ENCODE data around the gene FARP1. TPM values are rescaled to one million over a fixed set of nuclear protein-coding genes. Genes with fewer than 3 reads are reported as not detected.

The FARP1 gene
- total RNA-seq, 1 donor from 2014 or later = 36.5 TPM

GRCh38 chr13:98389319-98389718 is 246.4 kb downstream of the FARP1 start:
- H3K9ac ChIP-seq (ENCODE audit: low read depth in 1 of 3, low read length in 3 of 3) = no peak overlapping the region
- peaks cover 0 to 8% (median 0%) of the 10 kb centered on the region in 3 donors for H3K36me3 ChIP-seq (ENCODE audit: control insufficient read depth in 3 of 3, insufficient read depth in 3 of 3, low read length in 3 of 3)
- no peaks in the 10 kb centered on the region for H3K27me3 ChIP-seq (ENCODE audit: control insufficient read depth in 3 of 3, insufficient read depth in 3 of 3, low read length in 3 of 3)
- H3K27ac ChIP-seq (ENCODE audit: low read depth, low read length) = no peak overlapping the region
- peaks cover 0 to 3% (median 2%) of the 10 kb centered on the region in 3 donors for H3K4me1 ChIP-seq (ENCODE audit: control insufficient read depth in 3 of 3, insufficient read depth in 3 of 3, low read length in 3 of 3)
- H3K9me3 ChIP-seq (ENCODE audit: control insufficient read depth in 3 of 3, low read length in 3 of 3) = no peaks in the 10 kb centered on the region
- H3K4me3 ChIP-seq (ENCODE audit: low read length in 3 of 3) = no peak overlapping the region

GRCh38 chr13:98390086-98390715 is 247.3 kb downstream of the FARP1 start:
- no peaks in the 10 kb centered on the region for H3K9me3 ChIP-seq (ENCODE audit: control insufficient read depth in 3 of 3, low read length in 3 of 3)
- no peak overlapping the region for H3K27ac ChIP-seq (ENCODE audit: low read depth, low read length)
- no peak overlapping the region for H3K4me3 ChIP-seq (ENCODE audit: low read length in 3 of 3)
- no peak overlapping the region for H3K9ac ChIP-seq (ENCODE audit: low read depth in 1 of 3, low read length in 3 of 3)
- no peaks in the 10 kb centered on the region for H3K27me3 ChIP-seq (ENCODE audit: control insufficient read depth in 3 of 3, insufficient read depth in 3 of 3, low read length in 3 of 3)
- peaks cover 0 to 8% (median 0%) of the 10 kb centered on the region in 3 donors for H3K36me3 ChIP-seq (ENCODE audit: control insufficient read depth in 3 of 3, insufficient read depth in 3 of 3, low read length in 3 of 3)
- H3K4me1 ChIP-seq (ENCODE audit: control insufficient read depth in 3 of 3, insufficient read depth in 3 of 3, low read length in 3 of 3) = peaks cover 0 to 3% (median 3%) of the 10 kb centered on the region in 3 donors

- Histone ChIP-seq H3K36me3 (ENCODE audit: control insufficient read depth in 3 of 3, insufficient read depth in 3 of 3, low read length in 3 of 3) (no peaks in the 10 kb centered on the region), H3K4me1 (ENCODE audit: control insufficient read depth in 3 of 3, insufficient read depth in 3 of 3, low read length in 3 of 3) (peaks cover 0 to 3% (median 3%) of the 10 kb centered on the region in 3 donors), H3K27me3 (ENCODE audit: control insufficient read depth in 3 of 3, insufficient read depth in 3 of 3, low read length in 3 of 3) (no peaks in the 10 kb centered on the region), H3K9me3 (ENCODE audit: control insufficient read depth in 3 of 3, low read length in 3 of 3) (no peaks in the 10 kb centered on the region), H3K27ac (ENCODE audit: low read depth, low read length) (no peak overlapping the region), H3K4me3 (ENCODE audit: low read length in 3 of 3) (peak overlapping the region in 2 of 3 donors; percentile 17 to 29), H3K9ac (ENCODE audit: low read depth in 1 of 3, low read length in 3 of 3) (peak overlapping the region in 2 of 3 donors; percentile 10 to 40)
Observed at GRCh38 chr13:98393873-98394272, 251.0 kb downstream of the FARP1 start.

GRCh38 chr13:98394820-98395510 is 252.1 kb downstream of the FARP1 start:
- Histone ChIP-seq H3K27me3 (ENCODE audit: control insufficient read depth in 3 of 3, insufficient read depth in 3 of 3, low read length in 3 of 3) (no peaks in the 10 kb centered on the region), H3K4me1 (ENCODE audit: control insufficient read depth in 3 of 3, insufficient read depth in 3 of 3, low read length in 3 of 3) (peaks cover 0 to 3% (median 3%) of the 10 kb centered on the region in 3 donors), H3K9me3 (ENCODE audit: control insufficient read depth in 3 of 3, low read length in 3 of 3) (no peaks in the 10 kb centered on the region), H3K36me3 (ENCODE audit: control insufficient read depth in 3 of 3, insufficient read depth in 3 of 3, low read length in 3 of 3) (no peaks in the 10 kb centered on the region), H3K27ac (ENCODE audit: low read depth, low read length) (no peak overlapping the region), H3K4me3 (ENCODE audit: low read length in 3 of 3) (no peak overlapping the region), H3K9ac (ENCODE audit: low read depth in 1 of 3, low read length in 3 of 3) (no peak overlapping the region)

- Histone ChIP-seq H3K4me1 (ENCODE audit: control insufficient read depth in 3 of 3, insufficient read depth in 3 of 3, low read length in 3 of 3) (peaks cover 0 to 3% (median 3%) of the 10 kb centered on the region in 3 donors), H3K27ac (ENCODE audit: low read depth, low read length) (no peak overlapping the region), H3K4me3 (ENCODE audit: low read length in 3 of 3) (no peak overlapping the region), H3K27me3 (ENCODE audit: control insufficient read depth in 3 of 3, insufficient read depth in 3 of 3, low read length in 3 of 3) (no peaks in the 10 kb centered on the region), H3K9ac (ENCODE audit: low read depth in 1 of 3, low read length in 3 of 3) (no peak overlapping the region), H3K36me3 (ENCODE audit: control insufficient read depth in 3 of 3, insufficient read depth in 3 of 3, low read length in 3 of 3) (no peaks in the 10 kb centered on the region), H3K9me3 (ENCODE audit: control insufficient read depth in 3 of 3, low read length in 3 of 3) (no peaks in the 10 kb centered on the region)
Observed at GRCh38 chr13:98396071-98396710, 253.3 kb downstream of the FARP1 start.

- H3K36me3 ChIP-seq (ENCODE audit: control insufficient read depth in 3 of 3, insufficient read depth in 3 of 3, low read length in 3 of 3) = no peaks in the 10 kb centered on the region
- H3K27me3 ChIP-seq (ENCODE audit: control insufficient read depth in 3 of 3, insufficient read depth in 3 of 3, low read length in 3 of 3) = no peaks in the 10 kb centered on the region
- no peaks in the 10 kb centered on the region for H3K9me3 ChIP-seq (ENCODE audit: control insufficient read depth in 3 of 3, low read length in 3 of 3)
- no peak overlapping the region for H3K9ac ChIP-seq (ENCODE audit: low read depth in 1 of 3, low read length in 3 of 3)
- peaks cover 0 to 5% (median 3%) of the 10 kb centered on the region in 3 donors for H3K4me1 ChIP-seq (ENCODE audit: control insufficient read depth in 3 of 3, insufficient read depth in 3 of 3, low read length in 3 of 3)
- no peak overlapping the region for H3K4me3 ChIP-seq (ENCODE audit: low read length in 3 of 3)
- H3K27ac ChIP-seq (ENCODE audit: low read depth, low read length) = no peak overlapping the region
Observed at GRCh38 chr13:98397221-98397620, 254.3 kb downstream of the FARP1 start.

GRCh38 chr13:98397861-98398260 is 255.0 kb downstream of the FARP1 start:
- no peak overlapping the region for H3K27ac ChIP-seq (ENCODE audit: low read depth, low read length)

GRCh38 chr13:98398581-98398980 is 255.7 kb downstream of the FARP1 start:
- H3K4me3 ChIP-seq (ENCODE audit: low read length in 3 of 3) = no peak overlapping the region
- no peak overlapping the region for H3K27ac ChIP-seq (ENCODE audit: low read depth, low read length)
- no peaks in the 10 kb centered on the region for H3K9me3 ChIP-seq (ENCODE audit: control insufficient read depth in 3 of 3, low read length in 3 of 3)
- H3K36me3 ChIP-seq (ENCODE audit: control insufficient read depth in 3 of 3, insufficient read depth in 3 of 3, low read length in 3 of 3) = no peaks in the 10 kb centered on the region
- H3K4me1 ChIP-seq (ENCODE audit: control insufficient read depth in 3 of 3, insufficient read depth in 3 of 3, low read length in 3 of 3) = peaks cover 0 to 5% (median 3%) of the 10 kb centered on the region in 3 donors
- H3K9ac ChIP-seq (ENCODE audit: low read depth in 1 of 3, low read length in 3 of 3) = no peak overlapping the region
- H3K27me3 ChIP-seq (ENCODE audit: control insufficient read depth in 3 of 3, insufficient read depth in 3 of 3, low read length in 3 of 3) = no peaks in the 10 kb centered on the region

More at GRCh38 chr13:98397861-98398260, 255.0 kb downstream of the FARP1 start:
- no peaks in the 10 kb centered on the region for H3K9me3 ChIP-seq (ENCODE audit: control insufficient read depth in 3 of 3, low read length in 3 of 3)
- peaks cover 0 to 5% (median 3%) of the 10 kb centered on the region in 3 donors for H3K4me1 ChIP-seq (ENCODE audit: control insufficient read depth in 3 of 3, insufficient read depth in 3 of 3, low read length in 3 of 3)
- no peaks in the 10 kb centered on the region for H3K36me3 ChIP-seq (ENCODE audit: control insufficient read depth in 3 of 3, insufficient read depth in 3 of 3, low read length in 3 of 3)
- H3K4me3 ChIP-seq (ENCODE audit: low read length in 3 of 3) = no peak overlapping the region
- H3K9ac ChIP-seq (ENCODE audit: low read depth in 1 of 3, low read length in 3 of 3) = no peak overlapping the region
- no peaks in the 10 kb centered on the region for H3K27me3 ChIP-seq (ENCODE audit: control insufficient read depth in 3 of 3, insufficient read depth in 3 of 3, low read length in 3 of 3)

- Histone ChIP-seq H3K4me1 (ENCODE audit: control insufficient read depth in 3 of 3, insufficient read depth in 3 of 3, low read length in 3 of 3) (peaks cover 0 to 3% (median 0%) of the 10 kb centered on the region in 3 donors), H3K27me3 (ENCODE audit: control insufficient read depth in 3 of 3, insufficient read depth in 3 of 3, low read length in 3 of 3) (no peaks in the 10 kb centered on the region), H3K4me3 (ENCODE audit: low read length in 3 of 3) (no peak overlapping the region), H3K9me3 (ENCODE audit: control insufficient read depth in 3 of 3, low read length in 3 of 3) (no peaks in the 10 kb centered on the region), H3K27ac (ENCODE audit: low read depth, low read length) (no peak overlapping the region), H3K36me3 (ENCODE audit: control insufficient read depth in 3 of 3, insufficient read depth in 3 of 3, low read length in 3 of 3) (peaks cover 0 to 2% (median 0%) of the 10 kb centered on the region in 3 donors), H3K9ac (ENCODE audit: low read depth in 1 of 3, low read length in 3 of 3) (no peak overlapping the region)
Observed at GRCh38 chr13:98399756-98400155, 256.9 kb downstream of the FARP1 start.

GRCh38 chr13:98401934-98402333 is 259.0 kb downstream of the FARP1 start:
- Histone ChIP-seq H3K4me1 (ENCODE audit: control insufficient read depth in 3 of 3, insufficient read depth in 3 of 3, low read length in 3 of 3) (peaks cover 0 to 3% (median 0%) of the 10 kb centered on the region in 3 donors), H3K9ac (ENCODE audit: low read depth in 1 of 3, low read length in 3 of 3) (no peak overlapping the region), H3K4me3 (ENCODE audit: low read length in 3 of 3) (no peak overlapping the region), H3K36me3 (ENCODE audit: control insufficient read depth in 3 of 3, insufficient read depth in 3 of 3, low read length in 3 of 3) (peaks cover 0 to 2% (median 0%) of the 10 kb centered on the region in 3 donors), H3K27me3 (ENCODE audit: control insufficient read depth in 3 of 3, insufficient read depth in 3 of 3, low read length in 3 of 3) (no peaks in the 10 kb centered on the region), H3K27ac (ENCODE audit: low read depth, low read length) (no peak overlapping the region), H3K9me3 (ENCODE audit: control insufficient read depth in 3 of 3, low read length in 3 of 3) (no peaks in the 10 kb centered on the region)
